ENCODE results near the gene EIF4E1B.

The EIF4E1B gene

GRCh38 chr5:176618783-176619182, 11.7 kb upstream of the EIF4E1B start:
- Histone ChIP-seq H3K9ac (ENCODE audit: low read length in 2 of 2) (no peak overlapping the region), H3K9me3 (ENCODE audit: control insufficient read depth in 2 of 2, low read length in 2 of 2) (no peaks in the 10 kb centered on the region), H3K4me3 (ENCODE audit: low read length in 2 of 2) (peak overlapping the region in 1 of 2 donors; percentile 44), H3K27me3 (ENCODE audit: control insufficient read depth in 1 of 2, insufficient read depth in 2 of 2, low read length in 2 of 2) (peaks cover 51% of the 10 kb centered on the region in 2 donors), H3K27ac (ENCODE audit: low read length) (no peak overlapping the region), H3K36me3 (ENCODE audit: control insufficient read depth in 2 of 2, insufficient read depth in 2 of 2, low read length in 2 of 2) (no peaks in the 10 kb centered on the region), H3K4me1 (ENCODE audit: control insufficient read depth, insufficient read depth, low read length) (peaks cover 27% of the 10 kb centered on the region)

GRCh38 chr5:176619203-176619568, 11.3 kb upstream of the EIF4E1B start:
- Histone ChIP-seq H3K9me3 (ENCODE audit: control insufficient read depth in 2 of 2, low read length in 2 of 2) (no peaks in the 10 kb centered on the region), H3K27ac (ENCODE audit: low read length) (no peak overlapping the region), H3K4me3 (ENCODE audit: low read length in 2 of 2) (peak overlapping the region; percentile 19 to 44), H3K9ac (ENCODE audit: low read length in 2 of 2) (no peak overlapping the region), H3K27me3 (ENCODE audit: control insufficient read depth in 1 of 2, insufficient read depth in 2 of 2, low read length in 2 of 2) (peaks cover 55% of the 10 kb centered on the region in 2 donors), H3K36me3 (ENCODE audit: control insufficient read depth in 2 of 2, insufficient read depth in 2 of 2, low read length in 2 of 2) (no peaks in the 10 kb centered on the region), H3K4me1 (ENCODE audit: control insufficient read depth, insufficient read depth, low read length) (peaks cover 23% of the 10 kb centered on the region)

- no peaks in the 10 kb centered on the region for H3K9me3 ChIP-seq (ENCODE audit: control insufficient read depth in 2 of 2, low read length in 2 of 2)
- peaks cover 23% of the 10 kb centered on the region for H3K4me1 ChIP-seq (ENCODE audit: control insufficient read depth, insufficient read depth, low read length)
- H3K27ac ChIP-seq (ENCODE audit: low read length) = no peak overlapping the region
- no peaks in the 10 kb centered on the region for H3K36me3 ChIP-seq (ENCODE audit: control insufficient read depth in 2 of 2, insufficient read depth in 2 of 2, low read length in 2 of 2)
- peak overlapping the region; percentile 19 to 40 for H3K4me3 ChIP-seq (ENCODE audit: low read length in 2 of 2)
- no peak overlapping the region for H3K9ac ChIP-seq (ENCODE audit: low read length in 2 of 2)
- H3K27me3 ChIP-seq (ENCODE audit: control insufficient read depth in 1 of 2, insufficient read depth in 2 of 2, low read length in 2 of 2) = peaks cover 56% of the 10 kb centered on the region in 2 donors
Observed at GRCh38 chr5:176619569-176620332, 10.7 kb upstream of the EIF4E1B start.

- peaks cover 55 to 63% of the 10 kb centered on the region in 2 donors for H3K27me3 ChIP-seq (ENCODE audit: control insufficient read depth in 1 of 2, insufficient read depth in 2 of 2, low read length in 2 of 2)
- no peak overlapping the region for H3K9ac ChIP-seq (ENCODE audit: low read length in 2 of 2)
- no peak overlapping the region for H3K27ac ChIP-seq (ENCODE audit: low read length)
- H3K4me3 ChIP-seq (ENCODE audit: low read length in 2 of 2) = peak overlapping the region in 1 of 2 donors; percentile 8
- no peaks in the 10 kb centered on the region for H3K36me3 ChIP-seq (ENCODE audit: control insufficient read depth in 2 of 2, insufficient read depth in 2 of 2, low read length in 2 of 2)
- no peaks in the 10 kb centered on the region for H3K9me3 ChIP-seq (ENCODE audit: control insufficient read depth in 2 of 2, low read length in 2 of 2)
- H3K4me1 ChIP-seq (ENCODE audit: control insufficient read depth, insufficient read depth, low read length) = peaks cover 23% of the 10 kb centered on the region
Observed at GRCh38 chr5:176620333-176620981, 10.0 kb upstream of the EIF4E1B start.

DNA sequence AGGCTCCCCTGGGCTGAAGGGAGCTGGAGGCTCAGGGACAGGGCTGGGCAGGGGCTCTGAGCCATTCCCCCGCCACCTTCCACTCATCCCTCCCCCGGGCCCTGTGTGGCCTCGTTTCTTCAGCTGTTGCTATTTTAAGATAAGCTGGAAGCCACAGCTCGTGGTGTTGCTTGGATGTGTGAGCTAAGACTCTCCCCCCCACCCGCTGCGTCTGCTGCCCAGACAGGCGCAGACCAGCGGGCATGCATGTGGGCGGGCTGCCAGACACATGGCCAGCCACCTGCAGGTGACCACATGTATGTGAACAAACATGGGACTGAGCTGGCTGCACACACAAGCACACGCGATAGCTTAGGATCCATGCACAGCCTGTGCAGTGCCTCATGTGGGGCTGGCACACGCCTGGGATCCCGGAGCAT, 8.8 kb upstream of the EIF4E1B start:
- H3K27me3 ChIP-seq (ENCODE audit: control insufficient read depth in 1 of 2, insufficient read depth in 2 of 2, low read length in 2 of 2) = peaks cover 64 to 69% of the 10 kb centered on the region in 2 donors
- H3K9me3 ChIP-seq (ENCODE audit: control insufficient read depth in 2 of 2, low read length in 2 of 2) = no peaks in the 10 kb centered on the region
- peaks cover 23% of the 10 kb centered on the region for H3K4me1 ChIP-seq (ENCODE audit: control insufficient read depth, insufficient read depth, low read length)
- no peak overlapping the region for H3K9ac ChIP-seq (ENCODE audit: low read length in 2 of 2)
- no peak overlapping the region for H3K27ac ChIP-seq (ENCODE audit: low read length)
- no peaks in the 10 kb centered on the region for H3K36me3 ChIP-seq (ENCODE audit: control insufficient read depth in 2 of 2, insufficient read depth in 2 of 2, low read length in 2 of 2)
- no peak overlapping the region for H3K4me3 ChIP-seq (ENCODE audit: low read length in 2 of 2)

DNA sequence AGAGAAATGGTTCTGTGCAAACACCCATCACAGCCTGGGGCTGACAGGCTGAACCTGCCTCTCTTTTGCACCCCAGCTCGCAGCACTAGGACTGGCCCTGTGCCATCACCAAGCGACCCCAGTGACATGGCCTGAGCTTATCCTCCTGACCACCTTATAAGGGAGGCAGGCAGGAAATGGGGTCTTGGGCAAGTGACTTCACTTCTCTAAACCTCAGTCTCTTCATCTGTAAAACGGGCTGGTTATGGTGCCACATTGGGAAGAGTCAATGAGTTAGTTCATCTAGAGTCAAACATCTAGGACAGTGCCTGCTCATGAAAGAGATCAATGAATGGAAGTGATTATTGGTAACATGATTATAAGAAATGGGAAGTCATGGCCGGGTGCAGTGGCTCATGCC, 6.3 kb upstream of the EIF4E1B start:
- H3K27me3 ChIP-seq (ENCODE audit: control insufficient read depth in 1 of 2, insufficient read depth in 2 of 2, low read length in 2 of 2) = peaks cover 71 to 73% of the 10 kb centered on the region in 2 donors
- H3K27ac ChIP-seq (ENCODE audit: low read length) = no peak overlapping the region
- no peak overlapping the region for H3K9ac ChIP-seq (ENCODE audit: low read length in 2 of 2)
- H3K36me3 ChIP-seq (ENCODE audit: control insufficient read depth in 2 of 2, insufficient read depth in 2 of 2, low read length in 2 of 2) = no peaks in the 10 kb centered on the region
- H3K4me1 ChIP-seq (ENCODE audit: control insufficient read depth, insufficient read depth, low read length) = peaks cover 24% of the 10 kb centered on the region
- H3K4me3 ChIP-seq (ENCODE audit: low read length in 2 of 2) = no peak overlapping the region
- no peaks in the 10 kb centered on the region for H3K9me3 ChIP-seq (ENCODE audit: control insufficient read depth in 2 of 2, low read length in 2 of 2)

- Histone ChIP-seq H3K4me3 (ENCODE audit: low read length in 2 of 2) (no peak overlapping the region), H3K9ac (ENCODE audit: low read length in 2 of 2) (no peak overlapping the region), H3K27ac (ENCODE audit: low read length) (no peak overlapping the region), H3K9me3 (ENCODE audit: control insufficient read depth in 2 of 2, low read length in 2 of 2) (no peaks in the 10 kb centered on the region), H3K36me3 (ENCODE audit: control insufficient read depth in 2 of 2, insufficient read depth in 2 of 2, low read length in 2 of 2) (no peaks in the 10 kb centered on the region), H3K27me3 (ENCODE audit: control insufficient read depth in 1 of 2, insufficient read depth in 2 of 2, low read length in 2 of 2) (peaks cover 72% of the 10 kb centered on the region in 2 donors), H3K4me1 (ENCODE audit: control insufficient read depth, insufficient read depth, low read length) (peaks cover 22% of the 10 kb centered on the region)
Observed at GRCh38 chr5:176624938-176625337, 5.5 kb upstream of the EIF4E1B start.

DNA sequence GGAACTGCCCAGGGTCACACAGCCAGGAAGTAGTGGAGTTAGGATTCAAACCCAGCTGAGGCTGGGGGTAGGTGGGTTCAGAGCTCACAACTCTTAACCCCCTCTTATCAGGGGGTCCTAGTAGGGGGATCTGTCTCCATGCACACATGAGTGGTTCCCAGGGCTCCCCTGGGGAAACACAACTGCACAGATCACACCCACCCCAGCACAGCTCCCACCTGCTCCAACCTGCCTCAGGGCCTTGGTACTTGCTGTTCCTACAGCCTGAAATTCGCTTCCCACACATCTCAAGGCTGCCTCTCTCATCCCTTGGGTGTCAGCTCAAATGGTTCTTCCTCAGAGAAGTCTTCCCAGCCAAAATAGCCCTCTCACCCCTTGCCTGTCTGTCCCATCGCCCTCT, 5.0 kb upstream of the EIF4E1B start:
- peaks cover 22% of the 10 kb centered on the region for H3K4me1 ChIP-seq (ENCODE audit: control insufficient read depth, insufficient read depth, low read length)
- no peak overlapping the region for H3K9ac ChIP-seq (ENCODE audit: low read length in 2 of 2)
- H3K27me3 ChIP-seq (ENCODE audit: control insufficient read depth in 1 of 2, insufficient read depth in 2 of 2, low read length in 2 of 2) = peaks cover 70 to 72% of the 10 kb centered on the region in 2 donors
- H3K9me3 ChIP-seq (ENCODE audit: control insufficient read depth in 2 of 2, low read length in 2 of 2) = no peaks in the 10 kb centered on the region
- H3K36me3 ChIP-seq (ENCODE audit: control insufficient read depth in 2 of 2, insufficient read depth in 2 of 2, low read length in 2 of 2) = no peaks in the 10 kb centered on the region
- no peak overlapping the region for H3K4me3 ChIP-seq (ENCODE audit: low read length in 2 of 2)
- no peak overlapping the region for H3K27ac ChIP-seq (ENCODE audit: low read length)

- peaks cover 70 to 72% of the 10 kb centered on the region in 2 donors for H3K27me3 ChIP-seq (ENCODE audit: control insufficient read depth in 1 of 2, insufficient read depth in 2 of 2, low read length in 2 of 2)
- no peak overlapping the region for H3K27ac ChIP-seq (ENCODE audit: low read length)
- H3K9me3 ChIP-seq (ENCODE audit: control insufficient read depth in 2 of 2, low read length in 2 of 2) = no peaks in the 10 kb centered on the region
- no peak overlapping the region for H3K4me3 ChIP-seq (ENCODE audit: low read length in 2 of 2)
- H3K4me1 ChIP-seq (ENCODE audit: control insufficient read depth, insufficient read depth, low read length) = peaks cover 22% of the 10 kb centered on the region
- H3K36me3 ChIP-seq (ENCODE audit: control insufficient read depth in 2 of 2, insufficient read depth in 2 of 2, low read length in 2 of 2) = no peaks in the 10 kb centered on the region
- no peak overlapping the region for H3K9ac ChIP-seq (ENCODE audit: low read length in 2 of 2)
Observed at GRCh38 chr5:176625966-176626875, 4.3 kb upstream of the EIF4E1B start.

DNA sequence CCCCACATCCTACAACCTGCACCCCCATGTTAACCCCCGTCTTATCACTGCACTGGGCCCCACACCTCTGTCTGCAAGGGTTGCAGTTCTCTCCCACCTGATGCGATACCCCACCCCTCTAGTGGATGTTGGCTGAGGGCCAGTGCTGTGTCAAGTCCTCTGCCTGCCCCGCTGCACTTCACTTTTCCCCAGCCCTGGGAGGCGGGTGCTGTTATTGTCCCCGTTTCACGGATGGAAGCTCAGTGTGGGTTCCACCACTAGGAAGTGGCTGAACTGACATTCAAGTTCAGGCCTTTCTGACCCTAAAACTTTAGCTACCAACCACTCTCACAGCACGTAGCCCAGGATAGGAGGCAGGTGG, 3.6 kb upstream of the EIF4E1B start:
- Histone ChIP-seq H3K9ac (ENCODE audit: low read length in 2 of 2) (no peak overlapping the region), H3K27ac (ENCODE audit: low read length) (no peak overlapping the region), H3K9me3 (ENCODE audit: control insufficient read depth in 2 of 2, low read length in 2 of 2) (no peaks in the 10 kb centered on the region), H3K4me1 (ENCODE audit: control insufficient read depth, insufficient read depth, low read length) (peaks cover 17% of the 10 kb centered on the region), H3K27me3 (ENCODE audit: control insufficient read depth in 1 of 2, insufficient read depth in 2 of 2, low read length in 2 of 2) (peaks cover 70 to 72% of the 10 kb centered on the region in 2 donors), H3K4me3 (ENCODE audit: low read length in 2 of 2) (no peak overlapping the region), H3K36me3 (ENCODE audit: control insufficient read depth in 2 of 2, insufficient read depth in 2 of 2, low read length in 2 of 2) (no peaks in the 10 kb centered on the region)
